Fibroblast of skin of abdomen (primary cell): ENCODE measurements around the gene GOLGA6L22. TPM values are rescaled to one million over a fixed set of nuclear protein-coding genes. Genes with fewer than 3 reads are reported as not detected.
"Not testable (repeated sequence)": the region's sequence is repeated elsewhere in the genome, so short reads cannot be mapped to it uniquely, and the experiment has no call there.

Experiments
- DNase-seq: peaks from one replicate; pipeline ENCODE4 v3.0.0-alpha.2; 2013
- polyA plus RNA-seq, 2 experiments: library from polyadenylated mRNA; unstranded; fragments of 120-200 nt; gene quantifications; one replicate each; pipeline ENCODE4 v1.2.1, GENCODE V29; 2013; ENCODE audit not compliant: insufficient read length in 2 of 2

The GOLGA6L22 gene
- not detected for polyA plus RNA-seq (2013, experiment 1 of 2; ENCODE audit: insufficient read length)
- polyA plus RNA-seq (2013, experiment 2 of 2; ENCODE audit: insufficient read length): not detected

GRCh38 chr15:22458603-22459002, at the start of gene GOLGA6L22:
Gene GOLGA6L22 (plus strand): TSS chr15:22458903. CDS start chr15:22458994, 91 bp downstream.
- not testable (repeated sequence) for DNase-seq

- DNase-seq: not testable (repeated sequence)
Measured at GRCh38 chr15:22417288-22417687, 41.4 kb upstream of the GOLGA6L22 start.

GRCh38 chr15:22417795-22418194, 40.9 kb upstream of the GOLGA6L22 start:
- not testable (repeated sequence) for DNase-seq

GRCh38 chr15:22418212-22418611, 40.5 kb upstream of the GOLGA6L22 start:
- not testable (repeated sequence) for DNase-seq

- DNase-seq: not testable (repeated sequence)
Measured at GRCh38 chr15:22418666-22419065, 40.0 kb upstream of the GOLGA6L22 start.

GRCh38 chr15:22420340-22420739, 38.4 kb upstream of the GOLGA6L22 start:
- not testable (repeated sequence) for DNase-seq

- not testable (repeated sequence) for DNase-seq
Measured at GRCh38 chr15:22429426-22429825, 29.3 kb upstream of the GOLGA6L22 start.

GRCh38 chr15:22431687-22432086, 27.0 kb upstream of the GOLGA6L22 start:
- DNase-seq: not testable (repeated sequence)

GRCh38 chr15:22494490-22495113, 35.9 kb downstream of the GOLGA6L22 start:
- DNase-seq: not testable (repeated sequence)

- not testable (repeated sequence) for DNase-seq
Measured at GRCh38 chr15:22497200-22497599, 38.5 kb downstream of the GOLGA6L22 start.

- not testable (repeated sequence) for DNase-seq
Measured at GRCh38 chr15:22498220-22498925, 39.7 kb downstream of the GOLGA6L22 start.

- not testable (repeated sequence) for DNase-seq
Measured at GRCh38 chr15:22502272-22502671, 43.6 kb downstream of the GOLGA6L22 start.

GRCh38 chr15:22506959-22507358, 48.3 kb downstream of the GOLGA6L22 start:
- DNase-seq: not testable (repeated sequence)

GRCh38 chr15:22516140-22516539, 57.4 kb downstream of the GOLGA6L22 start:
- not testable (repeated sequence) for DNase-seq
